PC-3 (cell line): ENCODE data around the gene FAM163B. TPM values are rescaled to one million over a fixed set of nuclear protein-coding genes. Genes with fewer than 3 reads are reported as not detected.

Source experiments
- ATAC-seq: fragments of 200-7000 bp; cut with Tn5 transposase; 2 replicates; pipeline ENCODE4 v1.9.1; 2020; ENCODE audit warnings: mild to moderate bottlenecking, moderate library complexity
- BruUV-seq: library from RNA; stranded (reverse); fragments of 400-500 nt; replicated peaks from 2 replicates; lab custom pipeline; 2021; lab: Mats Ljungman, UMichigan
- CTCF ChIA-PET: fragments of 300-600 bp; sonication (Branson Sonifier 250); formaldehyde crosslinking; loops from one replicate; lab custom pipeline; 2022; ENCODE audit warnings: antibody characterized with exemption; lab: Charles Lee
- POLR2A ChIA-PET: fragments of 300-600 bp; sonication (Branson Sonifier 250); formaldehyde crosslinking; loops from one replicate; lab custom pipeline; 2022; ENCODE audit warnings: antibody characterized with exemption; ENCODE audit not compliant: unreplicated experiment; lab: Charles Lee
- DNase-seq: peaks from one replicate; pipeline ENCODE4 v3.0.0-alpha.2; 2015
- H2AFZ ChIP-seq: fragments of 300-600 bp; sonication (generic); 2 replicates; pipeline ENCODE4 v1.6.0; 2016; ENCODE audit warnings: antibody characterized with exemption, low read length
- H3F3A ChIP-seq: fragments of 300-600 bp; sonication (generic); one replicate; pipeline ENCODE4 v1.6.0; 2017; ENCODE audit warnings: antibody characterized with exemption, low read length, control low read depth, mild to moderate bottlenecking; ENCODE audit not compliant: unreplicated experiment
- H3K27ac ChIP-seq: fragments of 300-600 bp; sonication (generic); 2 replicates; pipeline ENCODE4 v1.5.1; 2016; ENCODE audit warnings: mild to moderate bottlenecking, low read length
- H3K27me3 ChIP-seq: fragments of 300-600 bp; sonication (generic); 2 replicates; pipeline ENCODE4 v1.6.1; 2016; ENCODE audit warnings: low read length, mixed read lengths
- H3K36me3 ChIP-seq: fragments of 300-600 bp; sonication (generic); 2 replicates; pipeline ENCODE4 v1.6.1; 2016; ENCODE audit warnings: low read depth, mixed run types, low read length, mixed read lengths
- H3K4me1 ChIP-seq: fragments of 300-600 bp; sonication (generic); 2 replicates; pipeline ENCODE4 v1.5.1; 2016; ENCODE audit warnings: low read length; ENCODE audit not compliant: insufficient read depth
- H3K4me2 ChIP-seq: fragments of 300-600 bp; sonication (generic); 2 replicates; pipeline ENCODE4 v1.6.0; 2016; ENCODE audit warnings: low read length
- H3K4me3 ChIP-seq: fragments of 300-600 bp; sonication (generic); 2 replicates; pipeline ENCODE4 v1.5.1; 2016; ENCODE audit warnings: mild to moderate bottlenecking, low read length, mixed read lengths
- H3K79me2 ChIP-seq: fragments of 300-600 bp; sonication (generic); 2 replicates; pipeline ENCODE4 v1.6.1; 2017; ENCODE audit warnings: low read length, mixed read lengths
- H3K9ac ChIP-seq: fragments of 300-600 bp; sonication (generic); 2 replicates; pipeline ENCODE4 v1.6.0; 2016; ENCODE audit warnings: mild to moderate bottlenecking, low read length
- H3K9me2 ChIP-seq: fragments of 300-600 bp; sonication (generic); replicated peaks from 2 replicates; pipeline ENCODE4 v1.6.1; 2016; ENCODE audit warnings: mixed run types, low read length, mixed read lengths
- H3K9me3 ChIP-seq: fragments of 300-600 bp; sonication (generic); 2 replicates; pipeline ENCODE4 v1.6.1; 2016; ENCODE audit warnings: low read length, mixed read lengths
- H4K20me1 ChIP-seq: fragments of 300-600 bp; sonication (generic); 2 replicates; pipeline ENCODE4 v1.6.1; 2016; ENCODE audit warnings: low read length, mixed read lengths
- EZH2 ChIP-seq: fragments of 300-600 bp; sonication (generic); IDR thresholded peaks from one replicate; pipeline ENCODE4 v1.6.1; 2017; ENCODE audit warnings: antibody characterized with exemption, mild to moderate bottlenecking, low read length; ENCODE audit not compliant: unreplicated experiment
- EZH2phosphoT487 ChIP-seq: fragments of 300-600 bp; sonication (generic); IDR thresholded peaks from 2 replicates; pipeline ENCODE4 v1.6.1; 2018; ENCODE audit warnings: mild to moderate bottlenecking, antibody characterized with exemption, low read length, borderline replicate concordance
- intact Hi-C: fragments of 100-400 bp; cut with micrococcal nuclease; formaldehyde crosslinking; loops from 2 replicates; pipeline ENCODE4 v1.9.0; 2023
- total RNA-seq: library from RNA; depleted of rRNA; stranded (reverse); fragments of >200 nt; gene quantifications from 2 replicates; pipeline ENCODE4 v1.2.3, GENCODE V29; 2014
- TF ChIP-seq, protein P1 (sequence below): fragments of 300-600 bp; sonication (generic); conservative IDR thresholded peaks from 2 replicates; pipeline ENCODE4 v1.5.1; 2017; ENCODE audit warnings: antibody characterized with exemption, low read depth, mild to moderate bottlenecking, low read length

The FAM163B gene
- total RNA-seq, 1 experiment from 2014 or later = not detected

DNA sequence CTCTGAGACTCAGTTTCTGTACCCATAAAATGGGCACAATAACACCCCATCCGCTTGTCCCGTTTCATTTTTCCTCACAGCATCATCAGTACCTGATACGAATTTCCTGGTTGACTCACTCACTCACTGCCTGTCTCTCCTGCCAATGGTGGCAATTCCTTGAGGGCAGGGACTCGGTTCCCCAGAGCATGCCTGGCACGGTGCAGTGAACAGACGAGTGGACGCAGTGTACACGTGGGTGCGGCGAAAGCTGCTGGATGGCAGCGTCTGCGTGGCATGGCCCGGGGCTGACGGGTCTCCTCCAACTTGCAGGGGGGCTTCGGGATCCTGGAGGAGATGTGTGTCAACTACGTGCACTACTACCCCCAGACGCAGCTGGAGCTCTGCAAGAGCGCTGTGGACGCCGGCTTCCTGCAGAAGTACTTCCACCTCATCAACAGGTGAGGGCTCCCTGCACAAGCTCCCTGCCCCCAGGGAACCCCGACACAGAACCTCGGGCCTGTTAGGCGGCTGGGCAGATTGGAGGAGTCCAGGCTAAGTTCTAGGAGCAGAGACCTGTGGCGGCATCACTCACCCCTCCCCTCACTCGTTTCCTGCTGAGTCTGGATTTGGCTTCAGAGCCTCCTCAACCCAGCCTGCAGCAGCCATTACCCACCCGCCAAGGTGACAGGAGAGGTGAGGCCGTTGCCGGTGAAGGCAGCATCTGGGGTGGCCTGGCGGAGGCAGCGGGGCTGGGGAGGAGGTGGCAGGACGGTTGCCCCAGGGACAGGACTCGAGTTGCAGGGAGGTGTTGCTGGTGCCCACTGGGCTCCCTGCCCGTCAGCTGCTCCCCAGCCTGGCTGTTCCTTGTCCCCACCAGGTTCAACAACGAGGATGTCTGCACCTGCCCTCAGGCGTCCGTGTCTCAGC is 47.3 kb upstream of the FAM163B start:
- BruUV-seq = no TSS peak
- no peak overlapping the region for H3K9ac ChIP-seq
- H3K36me3 ChIP-seq = no peaks in the 10 kb centered on the region
- H3K27me3 ChIP-seq = peaks cover 30% of the 10 kb centered on the region
- ATAC-seq = no peak
- no peaks in the 10 kb centered on the region for H3K9me3 ChIP-seq
- H3K4me1 ChIP-seq = peaks cover 6% of the 10 kb centered on the region
- H4K20me1 ChIP-seq = no peaks in the 10 kb centered on the region
- intact Hi-C loops = no loop called here
- DNase-seq = no peak
- H3K4me2 ChIP-seq = no peak overlapping the region
- ChIA-PET CTCF (interaction anchor here (0.5 kb wide), 1 partner anchor 369 kb away, joined by 3 read pairs; the partner anchor contains the start of gene BRD3OS), POLR2A (no interaction called here)
- H3K4me3 ChIP-seq = no peak overlapping the region
- TF ChIP-seq, protein P1, sequence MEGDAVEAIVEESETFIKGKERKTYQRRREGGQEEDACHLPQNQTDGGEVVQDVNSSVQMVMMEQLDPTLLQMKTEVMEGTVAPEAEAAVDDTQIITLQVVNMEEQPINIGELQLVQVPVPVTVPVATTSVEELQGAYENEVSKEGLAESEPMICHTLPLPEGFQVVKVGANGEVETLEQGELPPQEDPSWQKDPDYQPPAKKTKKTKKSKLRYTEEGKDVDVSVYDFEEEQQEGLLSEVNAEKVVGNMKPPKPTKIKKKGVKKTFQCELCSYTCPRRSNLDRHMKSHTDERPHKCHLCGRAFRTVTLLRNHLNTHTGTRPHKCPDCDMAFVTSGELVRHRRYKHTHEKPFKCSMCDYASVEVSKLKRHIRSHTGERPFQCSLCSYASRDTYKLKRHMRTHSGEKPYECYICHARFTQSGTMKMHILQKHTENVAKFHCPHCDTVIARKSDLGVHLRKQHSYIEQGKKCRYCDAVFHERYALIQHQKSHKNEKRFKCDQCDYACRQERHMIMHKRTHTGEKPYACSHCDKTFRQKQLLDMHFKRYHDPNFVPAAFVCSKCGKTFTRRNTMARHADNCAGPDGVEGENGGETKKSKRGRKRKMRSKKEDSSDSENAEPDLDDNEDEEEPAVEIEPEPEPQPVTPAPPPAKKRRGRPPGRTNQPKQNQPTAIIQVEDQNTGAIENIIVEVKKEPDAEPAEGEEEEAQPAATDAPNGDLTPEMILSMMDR = no peak
- TF ChIP-seq EZH2phosphoT487 (no peak), EZH2 (no peak)
- no peaks in the 10 kb centered on the region for H3K79me2 ChIP-seq
- H2AFZ ChIP-seq = no peak overlapping the region
- H3K9me2 ChIP-seq = no peaks in the 10 kb centered on the region
- no peak overlapping the region for H3K27ac ChIP-seq
- no peaks in the 10 kb centered on the region for H3F3A ChIP-seq

DNA sequence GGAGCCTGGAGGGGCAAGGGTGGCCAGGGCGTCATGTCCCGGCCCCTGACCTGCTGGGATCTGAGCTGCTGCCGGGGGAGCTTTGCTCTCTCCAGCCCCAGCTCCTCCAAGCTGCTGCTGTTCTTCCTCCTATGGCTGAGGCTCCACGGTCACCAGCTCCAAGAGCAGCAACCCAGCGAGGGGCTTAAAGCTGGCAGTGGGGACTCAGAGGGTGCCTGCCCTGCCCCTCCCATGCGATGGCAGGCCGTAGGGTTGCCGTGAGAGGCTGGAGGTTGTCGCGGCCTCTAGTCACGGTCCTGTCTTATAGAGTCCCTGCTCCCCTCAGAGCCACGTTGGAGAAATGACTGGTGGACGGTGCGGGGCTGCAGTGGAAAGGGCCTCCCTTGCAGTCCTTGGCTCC is 46.5 kb upstream of the FAM163B start:
- H3K9ac ChIP-seq = no peak overlapping the region
- H3K36me3 ChIP-seq = no peaks in the 10 kb centered on the region
- H3K9me3 ChIP-seq = no peaks in the 10 kb centered on the region
- H3K79me2 ChIP-seq = no peaks in the 10 kb centered on the region
- POLR2A ChIA-PET = no interaction called here
- H3K27me3 ChIP-seq = peaks cover 37% of the 10 kb centered on the region
- no peak overlapping the region for H2AFZ ChIP-seq
- H3K9me2 ChIP-seq = no peaks in the 10 kb centered on the region
- CTCF ChIA-PET = interaction anchor here (0.5 kb wide), 1 partner anchor 370 kb away, joined by 3 read pairs; the partner anchor contains the start of gene BRD3OS
- H3K27ac ChIP-seq = no peak overlapping the region
- intact Hi-C loops = no loop called here
- H3F3A ChIP-seq = no peaks in the 10 kb centered on the region
- no peak for ATAC-seq
- no peak for DNase-seq
- H3K4me2 ChIP-seq = no peak overlapping the region
- H3K4me1 ChIP-seq = peaks cover 6% of the 10 kb centered on the region
- no peaks in the 10 kb centered on the region for H4K20me1 ChIP-seq
- no TSS peak for BruUV-seq
- H3K4me3 ChIP-seq = no peak overlapping the region
- TF ChIP-seq EZH2 = no peak

DNA sequence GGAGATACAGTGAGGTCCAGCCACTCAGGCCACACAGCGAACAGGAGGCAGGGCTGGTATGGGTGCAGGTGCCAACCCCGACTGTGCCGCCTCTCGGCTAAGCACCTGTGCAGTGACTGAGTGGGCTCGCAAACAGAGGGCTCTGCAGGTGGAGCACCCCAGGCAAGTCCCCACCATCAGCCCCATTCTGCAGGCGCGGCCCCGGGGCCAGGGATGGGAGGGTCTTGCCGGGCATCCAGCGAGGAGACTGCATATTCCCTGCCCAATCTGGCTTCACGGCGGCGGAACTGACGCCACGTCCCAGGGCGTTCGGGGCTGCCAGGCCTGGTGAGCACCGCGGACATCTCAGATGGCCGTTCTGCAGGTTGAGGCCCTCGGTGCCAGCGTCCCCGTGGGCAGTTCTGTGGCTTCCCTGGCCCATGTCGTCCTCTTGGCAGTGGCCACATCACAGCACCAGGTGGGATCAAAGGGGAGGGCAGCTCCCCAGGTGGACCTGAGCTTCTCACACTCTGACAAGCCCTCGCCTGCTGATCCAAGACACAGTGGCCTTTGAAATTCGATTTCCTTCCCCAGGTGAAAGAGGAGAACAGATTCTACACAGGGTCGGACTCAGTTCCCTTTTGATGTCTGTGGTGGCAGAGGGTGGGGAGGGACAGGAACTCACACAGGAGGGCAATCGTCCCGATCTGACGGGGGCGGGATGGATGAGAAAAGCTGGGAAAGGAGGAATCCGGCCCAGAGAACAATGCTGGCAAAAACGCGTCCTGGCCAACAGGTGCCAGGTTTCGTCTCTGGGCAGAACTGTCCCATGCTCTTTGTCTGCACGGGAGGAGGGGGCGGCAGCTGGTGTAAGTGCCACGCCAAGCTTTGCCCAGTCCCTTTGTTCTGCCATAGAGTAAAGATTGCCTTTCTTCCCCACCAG is 45.8 kb upstream of the FAM163B start:
- DNase-seq (no peak), ATAC-seq (no peak)
- no peaks in the 10 kb centered on the region for H3F3A ChIP-seq
- H3K9ac ChIP-seq = no peak overlapping the region
- no peaks in the 10 kb centered on the region for H3K79me2 ChIP-seq
- TF ChIP-seq EZH2phosphoT487 (no peak), EZH2 (no peak)
- TF ChIP-seq, protein P1 = no peak
- BruUV-seq = no TSS peak
- POLR2A ChIA-PET = no interaction called here
- H3K4me2 ChIP-seq = no peak overlapping the region
- H4K20me1 ChIP-seq = no peaks in the 10 kb centered on the region
- intact Hi-C loops = no loop called here
- H3K36me3 ChIP-seq = no peaks in the 10 kb centered on the region
- H3K9me2 ChIP-seq = no peaks in the 10 kb centered on the region
- no peak overlapping the region for H3K4me3 ChIP-seq
- H3K27ac ChIP-seq = no peak overlapping the region
- peaks cover 6% of the 10 kb centered on the region for H3K4me1 ChIP-seq
- H3K27me3 ChIP-seq = peaks cover 38% of the 10 kb centered on the region
- CTCF ChIA-PET = no interaction called here
- H2AFZ ChIP-seq = no peak overlapping the region
- no peaks in the 10 kb centered on the region for H3K9me3 ChIP-seq
